ENCODE results near the gene BST1.

- TF ChIP-seq CTCF (IDR thresholded peaks at IDR 0.05) (no peak), POLR2A (IDR thresholded peaks at IDR 0.05) (no peak), EP300 (IDR thresholded peaks at IDR 0.05) (no peak)
Observed at GRCh38 chr4:15688051-15688450, 14.8 kb upstream of the BST1 start.

All from upper lobe of left lung (tissue), 4 donors.